BJ (cell line): ENCODE measurements around the gene RAF1. TPM values are rescaled to one million over a fixed set of nuclear protein-coding genes. Genes with fewer than 3 reads are reported as not detected.

Source experiments
- CTCF ChIA-PET: fragments of 350-600 bp; formaldehyde crosslinking; extraction: SDS; loops from one replicate; lab custom pipeline; 2021; ENCODE audit warnings: antibody characterized with exemption, inconsistent platforms; lab: Yijun Ruan, JAX
- POLR2A ChIA-PET: fragments of 300-600 bp; sonication (Branson Sonifier 250); formaldehyde crosslinking; extraction: SDS; loops from one replicate; lab custom pipeline; 2021; ENCODE audit warnings: antibody characterized with exemption; lab: Charles Lee
- DNase-seq: peaks from one replicate; pipeline ENCODE4 v3.0.0-alpha.2; 2011; ENCODE audit warnings: low read depth
- H3K27me3 ChIP-seq: 2 replicates; pipeline ENCODE4 v1.6.0; 2011; ENCODE audit warnings: low read length; ENCODE audit not compliant: control insufficient read depth, insufficient read depth
- H3K36me3 ChIP-seq: 2 replicates; pipeline ENCODE4 v1.5.1; 2011; ENCODE audit warnings: low read length; ENCODE audit not compliant: control insufficient read depth, insufficient read depth
- H3K4me3 ChIP-seq: 2 replicates; pipeline ENCODE4 v1.5.1; 2011; ENCODE audit warnings: low read depth, mild to moderate bottlenecking, control low read depth, low read length
- polyA plus RNA-seq: library from polyadenylated mRNA; depleted of rRNA; stranded (reverse); fragments of >200 nt; gene quantifications from 2 replicates; pipeline ENCODE4 v1.2.3, GENCODE V29; 2011
- TF ChIP-seq, protein P1 (sequence below): IDR thresholded peaks from 2 replicates; pipeline ENCODE4 v1.5.1; 2011; ENCODE audit warnings: low read depth, mild to moderate bottlenecking, control low read depth, inconsistent platforms, low read length, moderate library complexity; ENCODE audit not compliant: insufficient read depth

The RAF1 gene
- polyA plus RNA-seq, 1 experiment = 122 TPM

DNA sequence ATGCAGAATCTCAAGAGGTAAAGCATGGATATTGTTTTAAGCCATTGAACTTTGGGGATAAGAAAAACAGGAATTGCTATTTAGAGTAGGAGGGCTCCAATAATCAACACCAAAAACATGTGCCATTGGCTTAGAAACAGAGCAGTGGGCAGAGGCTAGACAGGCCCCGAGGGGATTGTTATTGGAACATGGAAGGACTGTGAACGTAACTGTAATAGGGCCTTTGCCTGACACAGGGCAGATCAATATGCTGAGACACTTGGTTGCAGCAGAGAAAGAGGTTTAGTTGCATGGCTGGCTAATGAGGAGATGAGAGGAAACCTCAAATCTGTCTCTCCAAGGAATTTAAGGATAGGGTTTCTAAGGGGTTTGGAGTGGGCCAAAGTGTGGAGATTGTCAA, 36.9 kb upstream of the RAF1 start:
- ChIA-PET POLR2A (no interaction called here), CTCF (no interaction called here)
- Histone ChIP-seq H3K27me3 (no peaks in the 10 kb centered on the region; the same call in 1 of the 2 replicates), H3K36me3 (no peaks in the 10 kb centered on the region), H3K4me3 (no peak overlapping the region)
- TF ChIP-seq, protein P1, sequence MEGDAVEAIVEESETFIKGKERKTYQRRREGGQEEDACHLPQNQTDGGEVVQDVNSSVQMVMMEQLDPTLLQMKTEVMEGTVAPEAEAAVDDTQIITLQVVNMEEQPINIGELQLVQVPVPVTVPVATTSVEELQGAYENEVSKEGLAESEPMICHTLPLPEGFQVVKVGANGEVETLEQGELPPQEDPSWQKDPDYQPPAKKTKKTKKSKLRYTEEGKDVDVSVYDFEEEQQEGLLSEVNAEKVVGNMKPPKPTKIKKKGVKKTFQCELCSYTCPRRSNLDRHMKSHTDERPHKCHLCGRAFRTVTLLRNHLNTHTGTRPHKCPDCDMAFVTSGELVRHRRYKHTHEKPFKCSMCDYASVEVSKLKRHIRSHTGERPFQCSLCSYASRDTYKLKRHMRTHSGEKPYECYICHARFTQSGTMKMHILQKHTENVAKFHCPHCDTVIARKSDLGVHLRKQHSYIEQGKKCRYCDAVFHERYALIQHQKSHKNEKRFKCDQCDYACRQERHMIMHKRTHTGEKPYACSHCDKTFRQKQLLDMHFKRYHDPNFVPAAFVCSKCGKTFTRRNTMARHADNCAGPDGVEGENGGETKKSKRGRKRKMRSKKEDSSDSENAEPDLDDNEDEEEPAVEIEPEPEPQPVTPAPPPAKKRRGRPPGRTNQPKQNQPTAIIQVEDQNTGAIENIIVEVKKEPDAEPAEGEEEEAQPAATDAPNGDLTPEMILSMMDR = no peak
- no peak for DNase-seq

DNA sequence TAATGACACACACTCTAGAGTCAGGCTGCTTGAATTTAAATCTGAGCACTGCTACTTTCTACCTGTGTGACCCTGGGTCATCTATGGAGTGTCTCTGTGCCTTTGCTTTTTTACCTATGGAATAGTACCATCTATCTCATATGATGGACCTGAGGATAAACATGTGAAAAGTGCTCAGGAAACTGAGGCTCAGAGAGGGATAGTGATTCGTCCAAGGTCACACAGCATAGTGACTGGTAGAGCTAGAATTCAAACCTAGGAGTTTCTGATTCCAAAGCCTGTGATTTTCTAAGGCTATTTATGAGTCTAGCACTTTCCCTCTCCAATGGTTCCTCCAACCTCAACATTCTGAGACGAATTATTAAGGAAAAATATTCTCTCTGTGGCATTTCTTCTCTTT, 32.0 kb upstream of the RAF1 start:
- POLR2A ChIA-PET = no interaction called here

DNA sequence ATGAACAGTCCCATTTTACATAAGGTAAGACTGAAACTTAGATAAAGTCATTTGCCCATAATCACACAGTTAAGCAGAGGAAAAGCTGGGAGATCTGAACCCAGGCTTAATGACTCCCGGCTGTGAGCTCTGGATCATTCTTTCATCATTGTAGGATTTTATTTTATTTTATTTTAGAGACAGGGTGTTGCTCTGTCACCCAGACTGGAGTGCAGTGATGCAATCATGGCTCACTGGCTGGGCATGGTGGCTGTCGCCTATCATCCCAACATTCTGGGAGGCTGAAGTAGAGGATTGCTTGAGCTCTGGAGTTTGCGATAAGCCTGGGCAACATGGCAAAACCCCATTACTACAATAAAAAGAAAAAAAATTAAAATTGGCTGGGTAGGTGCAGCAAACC, 31.2 kb upstream of the RAF1 start:
- H3K4me3 ChIP-seq = no peak overlapping the region
- ChIA-PET POLR2A (no interaction called here), CTCF (interaction anchor here (1.0 to 2.0 kb wide), 4 partner anchors 11 to 18 kb away, joined by 4 to 6 read pairs (median 4); no protein-coding TSS in a partner anchor)
- H3K27me3 ChIP-seq = no peaks in the 10 kb centered on the region
- TF ChIP-seq, protein P1 = no peak
- no peak for DNase-seq
- H3K36me3 ChIP-seq = no peaks in the 10 kb centered on the region

More for the DNA sequence above, 32.0 kb upstream of the RAF1 start:
- no peak for DNase-seq
- no peaks in the 10 kb centered on the region for H3K36me3 ChIP-seq
- TF ChIP-seq, protein P1 = no peak
- CTCF ChIA-PET = interaction anchor here (0.9 to 2.0 kb wide), 2 partner anchors 10 to 22 kb away, joined by 3 to 6 read pairs; no protein-coding TSS in a partner anchor
- no peak overlapping the region for H3K4me3 ChIP-seq
- H3K27me3 ChIP-seq = no peaks in the 10 kb centered on the region; the same call in 1 of the 2 replicates

DNA sequence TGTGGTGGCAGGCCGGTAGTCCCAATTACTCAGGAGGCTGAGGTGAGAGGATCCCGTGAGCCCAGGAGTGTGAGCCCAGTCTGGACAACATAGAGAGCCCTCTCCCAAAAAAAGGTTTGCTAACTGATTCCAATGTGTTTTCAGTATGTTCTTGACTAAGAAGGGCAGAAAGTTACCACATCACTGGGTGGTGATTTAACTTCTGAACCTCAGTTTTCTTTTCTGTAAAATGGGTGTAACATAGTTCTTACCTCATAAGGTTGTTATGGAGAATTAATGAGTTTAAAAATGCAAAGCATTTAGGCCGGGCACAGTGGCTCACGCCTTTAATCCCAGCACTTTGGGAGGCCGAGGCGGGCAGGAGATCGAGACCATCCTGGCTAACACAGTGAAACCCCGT, 28.5 kb upstream of the RAF1 start:
- no peak overlapping the region for H3K4me3 ChIP-seq
- no peaks in the 10 kb centered on the region for H3K27me3 ChIP-seq
- ChIA-PET CTCF (no interaction called here), POLR2A (no interaction called here)
- H3K36me3 ChIP-seq = no peaks in the 10 kb centered on the region
- no peak for DNase-seq
- TF ChIP-seq, protein P1 = no peak

DNA sequence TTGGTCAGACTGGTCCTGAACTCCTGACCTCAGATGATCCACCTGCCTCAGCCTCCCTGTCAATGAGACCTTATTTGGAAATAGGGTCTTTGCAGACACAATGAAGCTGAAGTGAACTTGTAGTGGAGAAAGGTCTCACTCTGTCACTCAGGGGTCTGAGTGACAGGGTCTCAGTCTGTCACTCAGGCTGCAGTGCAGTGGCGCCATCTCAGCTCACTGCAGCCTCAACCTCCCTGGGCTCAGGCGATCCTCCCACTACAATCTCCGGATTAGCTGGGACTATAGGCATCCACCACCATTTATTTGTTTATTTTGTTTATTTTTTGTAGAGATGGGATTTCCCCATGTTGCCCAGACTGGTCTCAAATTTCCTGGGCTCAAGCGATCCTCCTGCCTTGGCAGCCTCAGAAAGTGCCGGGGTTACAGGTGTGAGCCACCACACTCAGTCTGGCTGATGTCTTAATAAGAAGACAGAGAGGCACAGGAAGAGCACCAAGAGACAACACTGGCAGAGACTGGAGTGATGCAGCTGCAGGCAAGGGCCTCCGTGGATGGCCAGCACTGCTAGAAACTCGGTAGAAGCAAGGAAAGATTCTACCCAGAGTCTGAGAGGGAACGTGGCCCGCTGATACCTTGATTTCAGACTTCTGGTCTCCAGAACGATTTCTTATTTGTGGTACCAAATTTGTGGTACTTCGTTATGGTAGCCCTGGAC, 26.2 kb upstream of the RAF1 start:
- ChIA-PET CTCF (no interaction called here), POLR2A (no interaction called here)
- no peaks in the 10 kb centered on the region for H3K27me3 ChIP-seq
- TF ChIP-seq, protein P1 = no peak
- DNase-seq = no peak
- no peaks in the 10 kb centered on the region for H3K36me3 ChIP-seq
- H3K4me3 ChIP-seq = no peak overlapping the region
